Testis (tissue), 3 donors: Measurements from ENCODE around the gene GNG3. TPM values are rescaled to one million over a fixed set of nuclear protein-coding genes. Genes with fewer than 3 reads are reported as not detected.

Source experiments
- DNase-seq: peaks from one replicate; pipeline ENCODE4 v3.0.0-alpha.2; 2019
- H3K27ac ChIP-seq, 2 donors: fragments of 200-600 bp; sonication (generic); one replicate each; pipeline ENCODE4 v1.5.1; 2019
- H3K27me3 ChIP-seq: fragments of 200-600 bp; sonication (generic); one replicate; pipeline ENCODE4 v1.5.1; 2019
- H3K36me3 ChIP-seq: fragments of 200-600 bp; sonication (generic); one replicate; pipeline ENCODE4 v1.5.1; 2017; ENCODE audit warnings: low read depth; ENCODE audit errors: missing control alignments
- H3K4me1 ChIP-seq: fragments of 200-600 bp; sonication (generic); one replicate; pipeline ENCODE4 v1.5.1; 2019
- H3K4me3 ChIP-seq, 2 donors: fragments of 200-600 bp; sonication (generic); one replicate each; pipeline ENCODE4 v1.5.1; 2017 to 2019
- H3K9me3 ChIP-seq: fragments of 200-600 bp; sonication (generic); one replicate; pipeline ENCODE4 v1.5.1; 2017
- POLR2A ChIP-seq: fragments of 450-650 bp; IDR thresholded peaks from one replicate; pipeline ENCODE4 v1.6.1; 2017; ENCODE audit warnings: antibody characterized with exemption, mild to moderate bottlenecking, moderate library complexity
- WGBS, 2 donors: methylation state at CpG; one replicate each; pipeline ENCODE4 v1.1.5; 2018; 5-methylcytosine and 5-hydroxymethylcytosine counted together
- intact Hi-C: fragments of 100-400 bp; cut with DNase I; formaldehyde crosslinking; loops from one replicate; pipeline ENCODE4 v1.15.1; 2023; ENCODE audit warnings: low total_unique reads
- polyA plus RNA-seq: library from polyadenylated mRNA; stranded (reverse); fragments of 350-450 nt; fragmentation: Illumina TruSeq; extraction: RNeasy Lipid Tissue Mini Kit (QIAGEN cat#74804); gene quantifications from one replicate; pipeline ENCODE4 v1.2.3, GENCODE V29; 2014; ENCODE audit warnings: low read depth, low replicate concordance; ENCODE audit not compliant: insufficient read depth
- small RNA-seq, 2 donors: library from RNA; depleted of rRNA; stranded (forward); fragments of <200 nt; gene quantifications; one replicate each; pipeline ENCODE3, GENCODE V24; 2016
- total RNA-seq, 2 donors: library from RNA; depleted of rRNA; stranded (reverse); fragments of >200 nt; gene quantifications; one replicate each; pipeline ENCODE4 v1.2.3, GENCODE V29; 2016
- TF ChIP-seq, protein P1 (sequence below), 3 experiments: fragments of 450-650 bp in 2 of 3; fragments of 200-600 bp in 1 of 3; sonication (generic) in 1 of 3; IDR thresholded peaks; one replicate each; pipeline ENCODE4 v1.5.1; 2016 to 2019; ENCODE audit warnings: antibody characterized with exemption in 3 of 3, mild to moderate bottlenecking in 2 of 3, moderate library complexity in 1 of 3

Gene GNG3
- total and polyA plus RNA-seq, 3 donors from 2014 or later, result 2.0 to 11.1 (median 4.5) TPM

GRCh38 chr11:62753736-62754603 is 46.5 kb downstream of the GNG3 start, which contains the start of gene ZBTB3:
Gene ZBTB3 (minus strand): TSS chr11:62754160. CDS start chr11:62753664, 496 bp downstream.
- H3K36me3 ChIP-seq, result no peaks in the 10 kb centered on the region
- peak; percentile 99 for DNase-seq
- peaks cover 7% of the 10 kb centered on the region for H3K4me1 ChIP-seq
- H3K4me3 ChIP-seq, result peak within 1 kb of the TSS; percentile 73 to 80
- WGBS, 2 donors, result 1 to 3% methylated on average over 30 to 47 of the region's 47 CpGs
- H3K27ac ChIP-seq, result peak within 1 kb of the TSS; percentile 93 to 95
- TF ChIP-seq, protein P1, sequence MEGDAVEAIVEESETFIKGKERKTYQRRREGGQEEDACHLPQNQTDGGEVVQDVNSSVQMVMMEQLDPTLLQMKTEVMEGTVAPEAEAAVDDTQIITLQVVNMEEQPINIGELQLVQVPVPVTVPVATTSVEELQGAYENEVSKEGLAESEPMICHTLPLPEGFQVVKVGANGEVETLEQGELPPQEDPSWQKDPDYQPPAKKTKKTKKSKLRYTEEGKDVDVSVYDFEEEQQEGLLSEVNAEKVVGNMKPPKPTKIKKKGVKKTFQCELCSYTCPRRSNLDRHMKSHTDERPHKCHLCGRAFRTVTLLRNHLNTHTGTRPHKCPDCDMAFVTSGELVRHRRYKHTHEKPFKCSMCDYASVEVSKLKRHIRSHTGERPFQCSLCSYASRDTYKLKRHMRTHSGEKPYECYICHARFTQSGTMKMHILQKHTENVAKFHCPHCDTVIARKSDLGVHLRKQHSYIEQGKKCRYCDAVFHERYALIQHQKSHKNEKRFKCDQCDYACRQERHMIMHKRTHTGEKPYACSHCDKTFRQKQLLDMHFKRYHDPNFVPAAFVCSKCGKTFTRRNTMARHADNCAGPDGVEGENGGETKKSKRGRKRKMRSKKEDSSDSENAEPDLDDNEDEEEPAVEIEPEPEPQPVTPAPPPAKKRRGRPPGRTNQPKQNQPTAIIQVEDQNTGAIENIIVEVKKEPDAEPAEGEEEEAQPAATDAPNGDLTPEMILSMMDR (IDR thresholded peaks at IDR 0.05), result no peak
- peak; percentile 43 for TF ChIP-seq POLR2A
- intact Hi-C loops, result no loop called here
- no peaks in the 10 kb centered on the region for H3K9me3 ChIP-seq
- no peaks in the 10 kb centered on the region for H3K27me3 ChIP-seq

DNA sequence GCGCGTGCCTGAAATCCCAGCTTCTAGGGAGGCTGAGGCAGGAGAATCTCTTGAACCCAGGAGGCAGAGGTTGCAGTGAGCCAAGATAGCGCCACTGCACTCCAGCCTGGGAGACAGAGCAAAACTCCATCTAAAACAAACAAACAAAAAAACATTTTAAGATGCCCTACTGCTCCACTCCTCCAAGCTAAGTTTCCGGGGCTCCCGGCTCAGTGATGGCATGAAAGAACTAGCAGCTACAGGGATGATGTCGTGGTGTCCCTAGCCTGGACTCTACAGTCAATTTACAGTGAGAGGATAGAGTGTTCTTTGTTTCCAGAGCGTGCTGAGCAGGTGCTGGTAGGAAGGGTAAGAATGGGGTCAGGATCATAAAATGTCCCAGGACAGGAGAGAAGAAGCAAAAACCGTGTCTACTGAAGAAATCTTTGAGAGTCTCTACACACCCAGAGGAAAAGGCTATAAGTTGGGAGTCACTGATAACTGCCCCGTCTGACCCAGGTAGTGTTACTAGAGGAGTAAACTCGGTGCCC is 47.7 kb downstream of the GNG3 start:
- Histone ChIP-seq H3K4me3 (peak overlapping the region in 1 of 2 donors; percentile 73), H3K36me3 (no peaks in the 10 kb centered on the region), H3K4me1 (peaks cover 7% of the 10 kb centered on the region), H3K27ac (no peak overlapping the region), H3K27me3 (no peaks in the 10 kb centered on the region), H3K9me3 (no peaks in the 10 kb centered on the region)
- TF ChIP-seq POLR2A, result no peak
- TF ChIP-seq, protein P1 (IDR thresholded peaks at IDR 0.05), result no peak
- no peak for DNase-seq
- WGBS, 2 donors, result 50 to 65% methylated on average over 10 of the region's 10 CpGs
- intact Hi-C loops, result no loop called here

GRCh38 chr11:62757846-62758788 is 50.6 kb downstream of the GNG3 start:
- H3K27ac ChIP-seq, result no peak overlapping the region
- H3K4me3 ChIP-seq, result no peak overlapping the region
- no peak for DNase-seq
- intact Hi-C loops, result no loop called here
- H3K9me3 ChIP-seq, result no peaks in the 10 kb centered on the region
- no peak for TF ChIP-seq POLR2A
- TF ChIP-seq, protein P1 (IDR thresholded peaks at IDR 0.05), result no peak
- H3K4me1 ChIP-seq, result peaks cover 13% of the 10 kb centered on the region
- no peaks in the 10 kb centered on the region for H3K36me3 ChIP-seq
- no peaks in the 10 kb centered on the region for H3K27me3 ChIP-seq
- WGBS, 2 donors, result 58 to 74% methylated on average over 9 of the region's 9 CpGs

Small RNA genes within 50 kb of the gene (small RNA-seq; reads per million reads assigned to genes)
- 0 reads per million in 2 donors for gene SNORA57

Other genes starting within 250 kb of the GNG3 start
- gene AHNAK, start 160.9 kb upstream of the GNG3 start, total RNA-seq, result 100 to 1,000 TPM; 137 to 148 TPM
- gene AHNAK, start 160.9 kb upstream of the GNG3 start, polyA plus RNA-seq, result 95.8 TPM
- 100 to 1,000 TPM; 607 to 868 TPM for gene EEF1G, start 133.8 kb upstream of the GNG3 start, total RNA-seq
- 1,165 TPM for gene EEF1G, start 133.8 kb upstream of the GNG3 start, polyA plus RNA-seq
- gene TUT1, start 116.2 kb upstream of the GNG3 start, total RNA-seq, result 10 to 100 TPM; 24.3 to 30.0 TPM
- 25.0 TPM for gene TUT1, start 116.2 kb upstream of the GNG3 start, polyA plus RNA-seq
- gene MTA2, start 105.8 kb upstream of the GNG3 start, total RNA-seq, result 100 to 1,000 TPM in 1 of 2 donors, 10 to 100 TPM in 1; 97.2 to 115 TPM
- gene MTA2, start 105.8 kb upstream of the GNG3 start, polyA plus RNA-seq, result 87.6 TPM
- 10 to 100 TPM; 39.3 to 57.8 TPM for gene EML3, start 94.9 kb upstream of the GNG3 start, total RNA-seq
- gene EML3, start 94.9 kb upstream of the GNG3 start, polyA plus RNA-seq, result 29.3 TPM
- gene ROM1, start 94.4 kb upstream of the GNG3 start, total RNA-seq, result 1 to 10 TPM; 6.1 to 9.7 TPM
- 9.0 TPM for gene ROM1, start 94.4 kb upstream of the GNG3 start, polyA plus RNA-seq
- gene B3GAT3, start 85.7 kb upstream of the GNG3 start, total RNA-seq, result 10 to 100 TPM; 66.4 to 69.2 TPM
- gene B3GAT3, start 85.7 kb upstream of the GNG3 start, polyA plus RNA-seq, result 36.6 TPM
- 100 to 1,000 TPM; 152 to 219 TPM for gene GANAB, start 61.1 kb upstream of the GNG3 start, total RNA-seq
- gene GANAB, start 61.1 kb upstream of the GNG3 start, polyA plus RNA-seq, result 190 TPM
- 10 to 100 TPM; 20.0 to 24.7 TPM for gene INTS5, start 54.4 kb upstream of the GNG3 start, total RNA-seq
- gene INTS5, start 54.4 kb upstream of the GNG3 start, polyA plus RNA-seq, result 12.6 TPM
- 10 to 100 TPM; 39.3 to 62.8 TPM for gene C11orf98, start 42.5 kb upstream of the GNG3 start, total RNA-seq
- gene C11orf98, start 42.5 kb upstream of the GNG3 start, polyA plus RNA-seq, result 100 TPM
- gene CSKMT, start 42.4 kb upstream of the GNG3 start, total RNA-seq, result 1 to 10 TPM; 2.4 to 3.7 TPM
- 2.0 TPM for gene CSKMT, start 42.4 kb upstream of the GNG3 start, polyA plus RNA-seq
- gene UQCC3, start 36.0 kb upstream of the GNG3 start, total RNA-seq, result 1 to 10 TPM; 8.0 to 8.1 TPM
- 4.2 TPM for gene UQCC3, start 36.0 kb upstream of the GNG3 start, polyA plus RNA-seq
- 10 to 100 TPM in 1 of 2 donors, 1 to 10 TPM in 1; 8.2 to 11.6 TPM for gene LBHD1, start 35.4 kb upstream of the GNG3 start, total RNA-seq
- gene LBHD1, start 35.4 kb upstream of the GNG3 start, polyA plus RNA-seq, result 11.1 TPM
- gene UBXN1, start 28.6 kb upstream of the GNG3 start, total RNA-seq, result 100 to 1,000 TPM; 173 to 190 TPM
- 196 TPM for gene UBXN1, start 28.6 kb upstream of the GNG3 start, polyA plus RNA-seq
- 1 to 10 TPM; 4.7 to 5.6 TPM for gene LRRN4CL, start 18.1 kb upstream of the GNG3 start, total RNA-seq
- gene LRRN4CL, start 18.1 kb upstream of the GNG3 start, polyA plus RNA-seq, result 5.0 TPM
- 100 to 1,000 TPM; 292 to 525 TPM for gene BSCL2, start 252 bp upstream of the GNG3 start, total RNA-seq
- 519 TPM for gene BSCL2, start 252 bp upstream of the GNG3 start, polyA plus RNA-seq
- 10 to 100 TPM; 31.8 to 42.5 TPM for gene HNRNPUL2, start 19.8 kb downstream of the GNG3 start, total RNA-seq
- gene HNRNPUL2, start 19.8 kb downstream of the GNG3 start, polyA plus RNA-seq, result 42.9 TPM
- 10 to 100 TPM; 34.0 to 39.5 TPM for gene TTC9C, start 20.8 kb downstream of the GNG3 start, total RNA-seq
- gene TTC9C, start 20.8 kb downstream of the GNG3 start, polyA plus RNA-seq, result 41.5 TPM
- gene ZBTB3, start 46.5 kb downstream of the GNG3 start, total RNA-seq, result 10 to 100 TPM; 14.0 to 17.4 TPM
- 6.7 TPM for gene ZBTB3, start 46.5 kb downstream of the GNG3 start, polyA plus RNA-seq
- 10 to 100 TPM; 48.1 to 71.2 TPM for gene POLR2G, start 53.9 kb downstream of the GNG3 start, total RNA-seq
- 78.6 TPM for gene POLR2G, start 53.9 kb downstream of the GNG3 start, polyA plus RNA-seq
- 10 to 100 TPM; 22.4 to 32.0 TPM for gene TAF6L, start 63.7 kb downstream of the GNG3 start, total RNA-seq
- 13.6 TPM for gene TAF6L, start 63.7 kb downstream of the GNG3 start, polyA plus RNA-seq
- gene TMEM179B, start 79.7 kb downstream of the GNG3 start, total RNA-seq, result 100 to 1,000 TPM; 119 to 124 TPM
- 87.0 TPM for gene TMEM179B, start 79.7 kb downstream of the GNG3 start, polyA plus RNA-seq
- gene TMEM223, start 84.3 kb downstream of the GNG3 start, total RNA-seq, result 10 to 100 TPM; 24.1 to 25.5 TPM
- 11.5 TPM for gene TMEM223, start 84.3 kb downstream of the GNG3 start, polyA plus RNA-seq
- gene NXF1, start 97.8 kb downstream of the GNG3 start, total RNA-seq, result 10 to 100 TPM; 94.6 to 98.7 TPM
- gene NXF1, start 97.8 kb downstream of the GNG3 start, polyA plus RNA-seq, result 88.3 TPM
- gene STX5, start 124.4 kb downstream of the GNG3 start, total RNA-seq, result 10 to 100 TPM; 42.2 to 49.1 TPM
- gene STX5, start 124.4 kb downstream of the GNG3 start, polyA plus RNA-seq, result 55.0 TPM
- gene TEX54, start 125.2 kb downstream of the GNG3 start, total RNA-seq, result 10 to 100 TPM; 18.4 to 38.1 TPM
- gene TEX54, start 125.2 kb downstream of the GNG3 start, polyA plus RNA-seq, result 40.7 TPM
- gene WDR74, start 131.9 kb downstream of the GNG3 start, total RNA-seq, result 10 to 100 TPM; 33.4 to 46.7 TPM
- gene WDR74, start 131.9 kb downstream of the GNG3 start, polyA plus RNA-seq, result 39.0 TPM
- 100 to 1,000 TPM; 227 to 271 TPM for gene SLC3A2, start 173.2 kb downstream of the GNG3 start, total RNA-seq
- gene SLC3A2, start 173.2 kb downstream of the GNG3 start, polyA plus RNA-seq, result 166 TPM
- under 1 TPM; 0.06 to 0.39 TPM for gene CHRM1, start 213.7 kb downstream of the GNG3 start, total RNA-seq
- gene CHRM1, start 213.7 kb downstream of the GNG3 start, polyA plus RNA-seq, result 0.45 TPM